GM18508 (cell line): ENCODE results near the gene TLE6.
"Not testable (repeated sequence)": the region's sequence is repeated elsewhere in the genome, so short reads cannot be mapped to it uniquely, and the experiment has no call there.

Experiments used
- ATAC-seq: cut with Tn5 transposase; IDR thresholded peaks from one replicate; pipeline ENCODE4 v1.9.1; 2021; ENCODE audit warnings: moderate number of reproducible peaks; ENCODE audit not compliant: insufficient read depth, unreplicated experiment

TLE6 gene

GRCh38 chr19:2973229-2973628 lies 4.1 kb upstream of the TLE6 start:
- ATAC-seq: no peak

DNA sequence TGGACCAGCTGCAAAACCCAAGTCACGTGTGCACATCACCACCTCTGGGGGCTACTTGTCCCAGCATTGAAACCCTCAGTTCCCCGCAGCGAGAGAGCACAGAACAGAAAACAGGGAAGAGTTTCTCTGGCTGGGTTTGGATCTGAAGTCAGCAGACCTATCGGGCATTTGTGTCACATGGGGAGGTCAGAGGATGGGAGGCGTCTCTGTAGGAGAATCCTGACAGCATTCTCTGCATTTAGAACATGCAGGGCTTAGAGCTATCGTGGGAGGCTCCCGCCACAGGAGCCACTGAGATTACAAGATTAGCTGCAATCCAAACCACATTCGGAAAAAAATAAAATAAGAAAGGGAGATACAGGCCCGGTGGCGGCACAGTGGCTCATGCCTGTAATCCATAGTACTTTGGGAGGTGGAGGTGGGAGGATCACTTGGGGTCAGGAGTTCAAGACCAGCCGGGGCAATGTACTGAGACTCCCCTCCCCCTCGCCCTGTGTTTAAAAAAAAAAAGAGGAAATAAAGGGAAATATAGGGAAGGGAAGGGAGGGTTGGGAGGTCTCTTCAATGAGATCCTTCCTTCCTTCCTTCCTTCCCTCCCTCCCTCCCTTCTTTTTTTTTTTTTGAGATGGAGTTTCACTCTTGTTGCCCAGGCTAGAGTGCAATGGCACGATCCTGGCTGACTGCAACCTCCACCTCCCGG lies 2.9 kb upstream of the TLE6 start:
- ATAC-seq: no peak

DNA sequence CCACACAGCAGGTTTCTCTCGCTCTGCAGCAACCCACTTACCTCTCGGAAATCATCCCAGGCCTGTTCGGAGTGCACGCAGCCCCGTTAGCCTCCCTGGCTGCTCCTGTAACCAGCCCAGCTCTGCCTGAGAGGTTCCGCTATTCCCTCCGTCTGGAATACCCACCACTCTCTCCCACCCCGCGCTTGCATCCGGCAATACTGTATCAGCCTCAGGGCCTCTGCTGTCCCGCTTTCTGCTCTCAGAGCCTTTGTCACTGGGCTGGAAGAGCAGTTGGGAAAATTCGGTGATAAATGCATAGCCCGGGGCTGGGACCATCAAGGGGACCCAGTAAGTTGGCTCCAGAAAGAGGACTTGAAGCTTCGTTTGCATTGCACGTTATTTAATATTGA lies 759 bp upstream of the TLE6 start:
- ATAC-seq: no peak

GRCh38 chr19:2977746-2978138 lies 378 bp downstream of the TLE6 start:
- no peak for ATAC-seq

GRCh38 chr19:2978166-2978767 lies 903 bp downstream of the TLE6 start:
- no peak for ATAC-seq

- no peak for ATAC-seq
Observed at GRCh38 chr19:2978772-2979171, 1.4 kb downstream of the TLE6 start.

- ATAC-seq: no peak
Observed at GRCh38 chr19:2981898-2982297, 4.5 kb downstream of the TLE6 start.

- ATAC-seq: no peak
Observed at GRCh38 chr19:2982561-2982960, 5.2 kb downstream of the TLE6 start.

DNA sequence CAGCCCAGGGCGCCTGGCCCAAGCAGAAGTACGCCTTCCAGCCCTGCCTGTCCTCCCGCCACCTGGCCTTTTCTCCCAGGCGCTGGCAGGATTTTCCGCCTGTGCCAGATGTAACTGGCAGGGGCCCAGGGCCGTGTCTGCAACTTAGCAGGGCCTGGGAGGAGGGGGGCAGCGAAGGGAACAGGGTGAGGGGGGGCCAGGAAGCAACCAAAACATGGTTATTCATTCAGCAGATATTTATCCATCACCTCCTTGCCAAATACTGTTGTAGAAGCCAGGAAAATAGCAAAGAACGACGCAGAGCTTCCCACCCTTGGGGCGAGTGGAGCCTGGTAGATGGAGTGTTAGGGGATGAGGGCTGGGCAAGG lies 5.6 kb downstream of the TLE6 start:
- ATAC-seq: no peak

- no peak for ATAC-seq
Observed at GRCh38 chr19:2983351-2984214, 6.2 kb downstream of the TLE6 start.

DNA sequence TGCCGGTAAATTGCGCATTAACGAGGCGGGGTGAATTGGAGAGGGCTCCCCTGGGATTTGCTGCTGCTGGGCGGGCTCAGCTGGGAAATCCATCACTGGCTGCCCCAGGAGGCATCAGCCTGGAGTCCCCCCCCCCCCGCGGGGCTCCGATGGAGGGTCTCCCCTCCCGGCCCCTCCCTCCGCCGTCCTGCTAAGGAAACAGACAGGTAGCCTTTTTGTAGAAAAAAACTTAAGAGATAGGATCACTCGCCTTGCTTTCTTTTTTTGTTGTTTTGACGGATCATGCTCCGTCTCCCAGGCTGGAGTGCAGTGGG lies 6.8 kb downstream of the TLE6 start:
- ATAC-seq: no peak

GRCh38 chr19:2986951-2987524 lies 9.7 kb downstream of the TLE6 start:
- no peak for ATAC-seq

DNA sequence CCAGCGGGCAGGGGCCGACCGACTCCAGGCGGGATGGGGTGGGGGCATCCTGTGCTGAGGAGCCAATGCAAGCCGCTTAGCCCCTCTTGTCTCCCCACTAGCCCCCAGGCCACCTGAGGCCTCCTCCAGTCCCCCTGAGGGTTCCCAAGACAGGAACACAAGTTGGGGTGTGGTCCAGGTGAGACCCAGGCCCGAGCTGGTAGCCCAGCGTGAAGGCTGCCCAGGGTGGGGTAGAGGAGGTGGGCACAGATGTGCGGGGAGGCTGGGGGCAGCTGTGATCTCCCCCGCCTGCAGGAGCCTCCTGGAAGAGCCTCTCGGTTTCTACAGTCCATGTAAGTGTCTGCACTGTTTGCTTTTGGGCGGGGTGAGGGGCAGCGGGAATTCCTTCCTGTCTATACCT lies 10.4 kb downstream of the TLE6 start:
- no peak for ATAC-seq

DNA sequence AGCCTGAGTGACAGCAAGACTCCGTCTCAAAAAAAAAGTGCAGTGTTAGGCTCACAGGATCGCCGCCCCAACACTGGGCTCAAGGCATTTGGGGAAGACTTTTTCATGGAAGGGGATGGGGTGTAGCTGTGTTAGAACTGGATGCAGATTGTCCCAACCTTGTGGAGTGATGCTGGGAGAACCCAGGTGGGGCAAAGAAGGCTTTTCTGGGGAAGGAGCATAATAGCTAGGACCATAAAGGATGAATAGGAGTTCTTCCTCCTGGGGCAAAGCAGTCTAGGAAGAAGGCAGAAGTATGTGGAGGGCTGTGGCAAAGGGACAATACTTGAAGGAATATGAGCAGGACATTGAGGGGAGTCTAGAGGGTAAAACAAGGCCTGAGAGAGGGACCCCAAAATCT lies 11.2 kb downstream of the TLE6 start:
- ATAC-seq: no peak

DNA sequence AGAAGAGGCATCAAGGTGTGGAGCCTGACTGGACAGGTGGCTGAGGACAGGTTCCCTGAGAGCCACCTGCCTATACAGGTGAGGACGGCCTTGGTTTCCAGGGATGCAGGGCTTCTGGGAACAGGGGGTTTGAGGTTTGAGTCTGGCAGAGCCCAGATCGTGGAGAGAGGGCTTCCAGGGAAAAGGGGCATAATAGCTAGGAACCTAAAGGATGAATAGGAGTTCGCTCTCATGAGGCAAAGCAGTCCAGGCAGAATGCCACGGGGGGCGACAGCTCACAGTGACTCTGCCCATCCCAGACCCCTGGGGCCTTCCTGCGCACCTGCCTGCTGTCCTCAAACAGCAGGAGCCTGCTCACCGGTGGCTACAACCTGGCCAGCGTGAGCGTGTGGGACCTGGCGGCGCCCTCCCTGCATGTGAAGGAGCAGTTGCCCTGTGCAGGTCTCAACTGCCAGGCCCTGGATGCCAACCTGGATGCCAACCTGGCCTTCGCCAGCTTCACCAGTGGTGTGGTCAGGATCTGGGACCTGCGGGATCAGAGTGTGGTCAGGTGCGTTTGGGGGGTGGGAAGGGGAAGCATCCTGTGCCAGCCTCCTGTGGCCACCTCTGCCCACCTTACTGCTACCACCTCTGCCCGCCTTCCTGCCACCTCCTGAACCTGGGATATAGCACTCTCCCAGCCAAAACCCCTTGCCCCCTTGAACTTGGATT lies 12.0 kb downstream of the TLE6 start:
- no peak for ATAC-seq

DNA sequence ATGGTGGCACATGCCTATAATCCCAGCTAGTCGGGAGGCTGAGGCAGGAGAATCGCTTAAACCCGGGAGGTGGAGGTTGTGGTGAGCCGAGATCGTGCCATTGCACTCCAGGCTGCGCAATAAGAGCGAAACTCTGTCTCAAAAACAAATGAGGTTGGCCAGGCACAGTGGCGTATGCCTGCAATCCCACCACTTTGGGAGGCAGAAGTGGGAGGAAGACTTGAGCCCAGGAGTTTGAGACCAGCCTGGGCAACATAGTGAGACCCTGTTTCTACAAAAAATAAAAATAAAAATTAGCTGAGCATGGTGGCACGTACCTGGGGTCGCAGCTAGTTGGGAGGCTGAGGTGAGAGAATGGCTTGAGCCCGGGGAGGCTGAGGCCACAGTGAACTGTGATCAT lies 15.0 kb downstream of the TLE6 start:
- not testable (repeated sequence) for ATAC-seq

GRCh38 chr19:2992958-2993357 lies 15.6 kb downstream of the TLE6 start:
- ATAC-seq: no peak

GRCh38 chr19:2993579-2993978 lies 16.2 kb downstream of the TLE6 start:
- ATAC-seq: no peak

GRCh38 chr19:2994588-2995131 lies 17.3 kb downstream of the TLE6 start:
- ATAC-seq: no peak

- ATAC-seq: no peak
Observed at GRCh38 chr19:2997720-2998119, 20.4 kb downstream of the TLE6 start.
